H1 (cell line): Measurements from ENCODE around the gene RNASE7. TPM values are rescaled to one million over a fixed set of nuclear protein-coding genes. Genes with fewer than 3 reads are reported as not detected.

ENCODE experiments used
- CHD2 ChIP-seq: IDR thresholded peaks from 2 replicates; pipeline ENCODE4 v1.6.1; 2012; ENCODE audit warnings: low read length, improper control_type of control experiment
- CTBP2 ChIP-seq: IDR thresholded peaks from 2 replicates; pipeline ENCODE4 v1.7.0; 2011; ENCODE audit warnings: borderline replicate concordance, mild to moderate bottlenecking, moderate library complexity, mixed read lengths, low read length; ENCODE audit not compliant: insufficient read depth, insufficient read length
- FOSL1 ChIP-seq: IDR thresholded peaks from 2 replicates; pipeline ENCODE4 v1.6.1; 2011; ENCODE audit warnings: mild to moderate bottlenecking, low read depth, low read length, moderate library complexity; ENCODE audit not compliant: insufficient read depth
- SIRT6 ChIP-seq: IDR thresholded peaks from one replicate; pipeline ENCODE4 v1.7.1; 2012; ENCODE audit warnings: low read length, inconsistent platforms
- SP1 ChIP-seq: IDR thresholded peaks from 2 replicates; pipeline ENCODE4 v1.6.1; 2011; ENCODE audit warnings: low read depth, low read length
- polyA plus RNA-seq, 7 experiments: library from polyadenylated mRNA; depleted of rRNA in 3 of 7; stranded (reverse) in 5 of 7; unstranded in 2 of 7; fragments of >200 nt in 5 of 7; fragments of 200-250 nt in 2 of 7; gene quantifications; 1 replicate in 5 of 7; 2 replicates in 1 of 7; 4 replicates in 1 of 7; pipeline versions ENCODE4 v1.2.1 to v1.2.3, GENCODE V29; 2011 to 2013; ENCODE audit warnings: missing spikeins in 2 of 7, mixed read lengths in 2 of 7
- total RNA-seq: library from RNA; stranded (reverse); fragmentation: NEBNext Ultra II Directional; extraction: Animal tissue kit (Norgen Biotek cat#: 25700); gene quantifications from 2 replicates; pipeline ENCODE4 v1.2.1, GENCODE V29; 2021
- TF ChIP-seq, protein P1 (sequence below): IDR thresholded peaks from 2 replicates; pipeline ENCODE4 v1.6.1; 2011; ENCODE audit warnings: low read depth, mild to moderate bottlenecking, low read length; ENCODE audit not compliant: insufficient read depth
- TF ChIP-seq, protein P2 (sequence below): IDR thresholded peaks from 2 replicates; pipeline ENCODE4 v1.6.1; 2012; ENCODE audit warnings: inconsistent platforms

RNASE7 gene
- total and polyA plus RNA-seq, 2 of the 8 experiments (the other 6 are each of a cell fraction or from before 2014, with no cell fraction given) = not detected

DNA sequence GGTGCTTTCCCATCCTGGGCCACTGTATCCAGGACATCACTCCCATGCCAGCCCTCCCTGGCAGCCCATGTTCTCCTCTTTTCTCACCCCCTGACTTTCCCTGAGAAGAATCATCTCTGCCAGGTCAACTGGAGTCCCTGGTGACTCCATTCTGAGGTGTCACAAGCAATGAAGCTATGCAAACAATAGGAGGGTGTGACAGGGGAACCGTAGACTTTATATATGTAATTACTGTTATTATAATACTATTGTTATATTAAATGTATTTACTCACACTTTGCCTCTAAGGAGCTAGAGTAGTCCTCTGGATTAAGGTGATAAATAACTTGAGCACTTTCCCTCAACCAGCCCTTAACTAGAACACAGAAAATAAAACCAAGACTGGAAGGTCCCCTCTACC lies 47.1 kb downstream of the RNASE7 start (continued):
- TF ChIP-seq, protein P1, sequence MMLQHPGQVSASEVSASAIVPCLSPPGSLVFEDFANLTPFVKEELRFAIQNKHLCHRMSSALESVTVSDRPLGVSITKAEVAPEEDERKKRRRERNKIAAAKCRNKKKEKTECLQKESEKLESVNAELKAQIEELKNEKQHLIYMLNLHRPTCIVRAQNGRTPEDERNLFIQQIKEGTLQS = no peak
- TF ChIP-seq CTBP2 = no peak
- TF ChIP-seq, protein P2, sequence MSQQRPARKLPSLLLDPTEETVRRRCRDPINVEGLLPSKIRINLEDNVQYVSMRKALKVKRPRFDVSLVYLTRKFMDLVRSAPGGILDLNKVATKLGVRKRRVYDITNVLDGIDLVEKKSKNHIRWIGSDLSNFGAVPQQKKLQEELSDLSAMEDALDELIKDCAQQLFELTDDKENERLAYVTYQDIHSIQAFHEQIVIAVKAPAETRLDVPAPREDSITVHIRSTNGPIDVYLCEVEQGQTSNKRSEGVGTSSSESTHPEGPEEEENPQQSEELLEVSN = no peak
- TF ChIP-seq FOSL1 = no peak
- TF ChIP-seq SP1 = no peak
- TF ChIP-seq CHD2 = no peak
- no peak for TF ChIP-seq SIRT6
